WTC11 (cell line): Measurements from ENCODE around the gene SLC25A25. TPM values are rescaled to one million over a fixed set of nuclear protein-coding genes. Genes with fewer than 3 reads are reported as not detected.

Experiments
- ATAC-seq: fragments of 200-7000 bp; cut with Tn5 transposase; 2 replicates; pipeline ENCODE4 v1.10.0; 2021; ENCODE audit warnings: mild to moderate bottlenecking, moderate library complexity
- CTCF ChIA-PET: fragments of 300-600 bp; sonication (Branson Sonifier 250); formaldehyde crosslinking; loops from one replicate; lab custom pipeline; 2021; ENCODE audit warnings: antibody characterized with exemption; lab: Charles Lee
- POLR2A ChIA-PET: fragments of 350-600 bp; sonication (Branson Sonifier 250); formaldehyde crosslinking; loops from one replicate; lab custom pipeline; 2021; ENCODE audit warnings: antibody characterized with exemption; lab: Charles Lee
- DNase-seq: peaks from one replicate; pipeline ENCODE4 v3.0.0; 2021; ENCODE audit warnings: low spot score
- H3K27ac Mint-ChIP-seq: 2 replicates; pipeline ENCODE4 v1.8.0; 2021; ENCODE audit warnings: mixed read lengths
- H3K27me3 Mint-ChIP-seq: 2 replicates; pipeline ENCODE4 v1.8.0; 2021; ENCODE audit warnings: low read depth, mild to moderate bottlenecking, moderate library complexity, mixed read lengths
- H3K36me3 Mint-ChIP-seq: 2 replicates; pipeline ENCODE4 v1.8.0; 2021; ENCODE audit warnings: mixed read lengths
- H3K4me1 Mint-ChIP-seq: 2 replicates; pipeline ENCODE4 v1.8.0; 2022; ENCODE audit warnings: mixed read lengths
- H3K4me3 Mint-ChIP-seq: 2 replicates; pipeline ENCODE4 v1.8.0; 2021; ENCODE audit warnings: mild to moderate bottlenecking, moderate library complexity, mixed read lengths
- H3K9me3 Mint-ChIP-seq: 2 replicates; pipeline ENCODE4 v1.8.0; 2021; ENCODE audit warnings: mixed read lengths
- AFF4 ChIP-seq: sonication (generic); formaldehyde crosslinking; IDR thresholded peaks from 2 replicates; pipeline ENCODE4 v1.8.1; 2023; ENCODE audit warnings: mild to moderate bottlenecking, missing genetic modification reagents, borderline replicate concordance
- AR ChIP-seq: fragments of 250-450 bp; sonication (Bioruptor Pico); IDR thresholded peaks from 2 replicates; pipeline ENCODE4 v1.9.0; 2021; ENCODE audit warnings: mild to moderate bottlenecking
- CREB1 ChIP-seq: sonication (generic); formaldehyde crosslinking; IDR thresholded peaks from 2 replicates; pipeline ENCODE4 v1.8.0; 2023; ENCODE audit warnings: mild to moderate bottlenecking, missing genetic modification reagents
- E2F1 ChIP-seq: sonication (generic); formaldehyde crosslinking; IDR thresholded peaks from 2 replicates; pipeline ENCODE4 v1.8.0; 2022; ENCODE audit warnings: mild to moderate bottlenecking, missing genetic modification reagents
- E2F4 ChIP-seq: sonication (generic); formaldehyde crosslinking; IDR thresholded peaks from 2 replicates; pipeline ENCODE4 v1.8.1; 2022; ENCODE audit warnings: low read depth, mild to moderate bottlenecking, moderate library complexity, missing genetic modification reagents, borderline replicate concordance
- JUN ChIP-seq: sonication (generic); formaldehyde crosslinking; IDR thresholded peaks from 2 replicates; pipeline ENCODE4 v1.8.0; 2023; ENCODE audit warnings: mild to moderate bottlenecking, missing genetic modification reagents
- MYBL2 ChIP-seq: sonication (generic); formaldehyde crosslinking; IDR thresholded peaks from 2 replicates; pipeline ENCODE4 v1.8.1; 2023; ENCODE audit warnings: mild to moderate bottlenecking, moderate library complexity, missing genetic modification reagents
- NFYB ChIP-seq: sonication (generic); formaldehyde crosslinking; conservative IDR thresholded peaks from 2 replicates; pipeline ENCODE4 v1.8.0; 2022; ENCODE audit warnings: low read depth, missing genetic modification reagents
- NR1H2 ChIP-seq: sonication (generic); formaldehyde crosslinking; IDR thresholded peaks from 2 replicates; pipeline ENCODE4 v1.9.0; 2021; ENCODE audit warnings: mild to moderate bottlenecking, moderate library complexity, missing genetic modification reagents
- NR2C2 ChIP-seq: sonication (generic); formaldehyde crosslinking; IDR thresholded peaks from 2 replicates; pipeline ENCODE4 v1.8.0; 2022; ENCODE audit warnings: mild to moderate bottlenecking, missing genetic modification reagents
- RORB ChIP-seq: fragments of 250-450 bp; sonication (Bioruptor Pico); IDR thresholded peaks from 2 replicates; pipeline ENCODE4 v1.9.0; 2021; ENCODE audit warnings: mild to moderate bottlenecking
- SMAD3 ChIP-seq: sonication (generic); formaldehyde crosslinking; IDR thresholded peaks from 2 replicates; pipeline ENCODE4 v1.8.0; 2022; ENCODE audit warnings: missing genetic modification reagents, mild to moderate bottlenecking, borderline replicate concordance
- TEAD4 ChIP-seq: sonication (generic); formaldehyde crosslinking; IDR thresholded peaks from 2 replicates; pipeline ENCODE4 v1.8.0; 2022; ENCODE audit warnings: mild to moderate bottlenecking, missing genetic modification reagents
- ZNF232 ChIP-seq: sonication (generic); formaldehyde crosslinking; IDR thresholded peaks from 2 replicates; pipeline ENCODE4 v1.8.0; 2022; ENCODE audit warnings: mild to moderate bottlenecking, missing genetic modification reagents
- ZNF263 ChIP-seq: sonication (generic); formaldehyde crosslinking; IDR thresholded peaks from 2 replicates; pipeline ENCODE4 v1.8.1; 2022; ENCODE audit warnings: low read depth, mild to moderate bottlenecking, moderate library complexity, missing genetic modification reagents
- ZNF281 ChIP-seq: sonication (generic); formaldehyde crosslinking; IDR thresholded peaks from 2 replicates; pipeline ENCODE4 v1.8.0; 2023; ENCODE audit warnings: mild to moderate bottlenecking, missing genetic modification reagents
- ZNF396 ChIP-seq: fragments of 250-450 bp; sonication (Bioruptor Pico); IDR thresholded peaks from 2 replicates; pipeline ENCODE4 v1.8.0; 2021; ENCODE audit warnings: mild to moderate bottlenecking, moderate library complexity, borderline replicate concordance
- ZNF423 ChIP-seq: fragments of 250-450 bp; sonication (Bioruptor Pico); IDR thresholded peaks from 2 replicates; pipeline ENCODE4 v2.1.2; 2022; ENCODE audit warnings: mild to moderate bottlenecking, moderate library complexity
- ZNF425 ChIP-seq: fragments of 250-450 bp; sonication (Bioruptor Pico); conservative IDR thresholded peaks from 2 replicates; pipeline ENCODE4 v1.9.0; 2021; ENCODE audit warnings: mild to moderate bottlenecking
- total RNA-seq: library from RNA; stranded (reverse); gene quantifications from 3 replicates; pipeline ENCODE4 v1.2.3, GENCODE V29; 2021

Gene SLC25A25
- total RNA-seq, 1 experiment from 2014 or later, result 17.4 TPM

- no peak for TF ChIP-seq AFF4 (CRISPR knock-in tag)
- no peak for TF ChIP-seq TEAD4 (CRISPR knock-in tag)
- no peak for TF ChIP-seq AR (CRISPR knock-in tag)
- TF ChIP-seq E2F4 (CRISPR knock-in tag), result no peak
- no peak for TF ChIP-seq E2F1 (CRISPR knock-in tag)
- no peak for TF ChIP-seq ZNF281 (CRISPR knock-in tag)
- TF ChIP-seq ZNF232 (CRISPR knock-in tag), result no peak
- TF ChIP-seq JUN (CRISPR knock-in tag), result no peak
- no peak for TF ChIP-seq NR1H2 (CRISPR knock-in tag)
- no peak for TF ChIP-seq RORB
Measured at GRCh38 chr9:128101690-128102089, 33.7 kb downstream of the SLC25A25 start (continued).

GRCh38 chr9:128102196-128102595 is 34.2 kb downstream of the SLC25A25 start:
- ATAC-seq (no peak), DNase-seq (no peak)
- Mint-ChIP-seq H3K36me3 (peaks cover 46% of the 10 kb centered on the region), H3K4me1 (peaks cover 46% of the 10 kb centered on the region), H3K4me3 (no peak overlapping the region; the same call in 1 of the 2 replicates), H3K27me3 (no peaks in the 10 kb centered on the region), H3K27ac (peak overlapping the region; percentile 72; the same call in 1 of the 2 replicates), H3K9me3 (no peaks in the 10 kb centered on the region)
- CTCF ChIA-PET, result interaction anchor here (1.2 to 1.6 kb wide), 4 partner anchors 8 to 158 kb away, joined by 3 to 12 read pairs (median 6); no protein-coding TSS in a partner anchor
- POLR2A ChIA-PET, result no interaction called here
- no peak for TF ChIP-seq MYBL2 (CRISPR knock-in tag)
- TF ChIP-seq NFYB (CRISPR knock-in tag), result no peak
- TF ChIP-seq ZNF263 (CRISPR knock-in tag), result no peak
- no peak for TF ChIP-seq AR (CRISPR knock-in tag)
- TF ChIP-seq SMAD3 (CRISPR knock-in tag), result no peak
- TF ChIP-seq NR2C2 (CRISPR knock-in tag), result no peak
- no peak for TF ChIP-seq ZNF423
- no peak for TF ChIP-seq CREB1 (CRISPR knock-in tag)
- TF ChIP-seq ZNF425, result no peak
- TF ChIP-seq ZNF396, result no peak
- TF ChIP-seq TEAD4 (CRISPR knock-in tag), result no peak
